K562 (cell line): ENCODE results near the gene KISS1R. TPM values are rescaled to one million over a fixed set of nuclear protein-coding genes. Genes with fewer than 3 reads are reported as not detected.

ENCODE experiments used
- ADNP ChIP-seq: fragments of 200-800 bp; sonication (Bioruptor generic); IDR thresholded peaks from 2 replicates; pipeline ENCODE4 v1.6.1; 2016; ENCODE audit warnings: missing genetic modification characterization, missing compliant biosample characterization
- MAX ChIP-seq: sonication (generic); formaldehyde crosslinking; IDR thresholded peaks from 2 replicates; pipeline ENCODE4 v1.9.0; 2022; ENCODE audit warnings: mild to moderate bottlenecking, missing genetic modification reagents
- MAZ ChIP-seq, 2 experiments: fragments of 450-650 bp in 1 of 2; sonication (generic) in 1 of 2; formaldehyde crosslinking; IDR thresholded peaks in 1 of 2; conservative IDR thresholded peaks in 1 of 2; 2 replicates each; pipeline versions ENCODE4 v1.4.0 to v1.5.0; 2020; ENCODE audit warnings: mild to moderate bottlenecking in 1 of 2, missing genetic modification reagents in 1 of 2
- MTA3 ChIP-seq: fragments of 450-650 bp; formaldehyde crosslinking; IDR thresholded peaks from 2 replicates; pipeline ENCODE4 v1.6.1; 2017; ENCODE audit warnings: mild to moderate bottlenecking, borderline replicate concordance
- PHF8 ChIP-seq: fragments of 200-600 bp; sonication (generic); IDR thresholded peaks from 2 replicates; pipeline ENCODE4 v1.6.1; 2012; ENCODE audit warnings: mixed run types, mild to moderate bottlenecking, inconsistent platforms, low read length, moderate library complexity, borderline replicate concordance
- PRDM10 ChIP-seq: fragments of 450-650 bp; IDR thresholded peaks from 2 replicates; pipeline ENCODE4 v1.6.1; 2018; ENCODE audit not compliant: partially characterized antibody
- TEAD4 ChIP-seq, 2 experiments: sonication (generic) in 1 of 2; formaldehyde crosslinking in 1 of 2; IDR thresholded peaks; 2 replicates each; pipeline versions ENCODE4 v1.6.1 to v1.8.0; 2012 to 2022; ENCODE audit warnings: borderline replicate concordance in 1 of 2, inconsistent platforms in 1 of 2, low read length in 1 of 2, mild to moderate bottlenecking in 1 of 2, missing genetic modification reagents in 1 of 2
- U2AF2 ChIP-seq: fragments of 200-400 bp; formaldehyde crosslinking; optimal IDR thresholded peaks from 2 replicates; pipeline ENCODE3; 2017; ENCODE audit warnings: low read depth, mild to moderate bottlenecking, low read length
- ZBTB17 ChIP-seq: fragments of 450-650 bp; formaldehyde crosslinking; IDR thresholded peaks from 2 replicates; pipeline ENCODE4 v1.4.0; 2020; ENCODE audit warnings: mild to moderate bottlenecking
- ZBTB7A ChIP-seq: IDR thresholded peaks from 2 replicates; pipeline ENCODE4 v1.6.1; 2011; ENCODE audit warnings: low read depth, mild to moderate bottlenecking, low read length, moderate library complexity, borderline replicate concordance; ENCODE audit not compliant: control insufficient read depth
- ZFP36 ChIP-seq: fragments of 150-350 bp; IDR thresholded peaks from 2 replicates; pipeline ENCODE4 v1.6.1; 2018; ENCODE audit warnings: low read length, low read depth; ENCODE audit not compliant: partially characterized antibody
- ZNF174 ChIP-seq: fragments of 250-450 bp; sonication (Bioruptor Pico); IDR thresholded peaks from 2 replicates; pipeline ENCODE4 v1.4.0; 2020; ENCODE audit warnings: mild to moderate bottlenecking
- ZNF175 ChIP-seq: fragments of 200-800 bp; sonication (Bioruptor generic); IDR thresholded peaks from 2 replicates; pipeline ENCODE4 v1.6.1; 2016; ENCODE audit warnings: low read depth, mild to moderate bottlenecking, missing genetic modification characterization, missing compliant biosample characterization
- ZNF318 ChIP-seq, 2 experiments: fragments of 450-650 bp; IDR thresholded peaks; 2 replicates each; pipeline ENCODE4 v1.6.1; 2016; ENCODE audit warnings: mild to moderate bottlenecking in 2 of 2, borderline replicate concordance in 1 of 2, low read depth in 1 of 2, moderate library complexity in 1 of 2
- ZNF431 ChIP-seq: sonication (generic); formaldehyde crosslinking; IDR thresholded peaks from 2 replicates; pipeline ENCODE4 v1.8.0; 2022; ENCODE audit warnings: mild to moderate bottlenecking, missing genetic modification reagents
- ZSCAN29 ChIP-seq: fragments of 450-650 bp; IDR thresholded peaks from 2 replicates; pipeline ENCODE4 v1.6.1; 2017
- polyA plus RNA-seq, 8 experiments: library from polyadenylated mRNA; depleted of rRNA in 4 of 8; stranded (reverse) in 5 of 8; unstranded in 3 of 8; fragments of >200 nt; fragmentation: Nextera tagmentation in 2 of 8; fragmentation: Illumina TruSeq in 1 of 8; extraction: Ambion mirVana in 2 of 8; extraction: Trizol in 1 of 8; gene quantifications; 2 replicates each; pipeline versions ENCODE4 v1.2.1 to v1.2.3, GENCODE V29; 2011 to 2014; ENCODE audit warnings: inconsistent platforms in 1 of 8, missing spikeins in 1 of 8
- total RNA-seq, 7 experiments: library from RNA; depleted of rRNA in 6 of 7; stranded (reverse); fragments of >200 nt in 6 of 7; fragmentation: Illumina TruSeq in 2 of 7; extraction: Trizol in 2 of 7; gene quantifications; 2 replicates each; pipeline versions ENCODE4 v1.2.1 to v1.2.3, GENCODE V29; 2011 to 2021; ENCODE audit warnings: low replicate concordance in 1 of 7

The KISS1R gene
- total and polyA plus RNA-seq, 9 of the 15 experiments (the other 6 are each of a cell fraction or from before 2014, with no cell fraction given): 0.37 to 39.4 (median 2.0) TPM

- TF ChIP-seq ZNF174 (CRISPR knock-in tag) (no peak), PHF8 (no peak), U2AF2 (no peak), ADNP (no peak), MTA3 (peak; percentile 4; the same call in 1 of the 2 replicates), ZFP36 (peak; percentile 18), ZNF431 (no peak), MAZ (CRISPR knock-in tag; conservative IDR thresholded peaks at IDR 0.05 in 1 of 2, IDR thresholded peaks at IDR 0.05 in 1 of 2) (no peak), TEAD4 (IDR thresholded peaks at IDR 0.05; ENCODE audit: low read length) (no peak), TEAD4 (CRISPR knock-in tag; IDR thresholded peaks at IDR 0.05; ENCODE audit: borderline replicate concordance) (0 out of 2 replicates have a peak, but pooled peaks have one; percentile 47), ZSCAN29 (no peak), PRDM10 (no peak), ZBTB7A (no peak), ZNF318 (IDR thresholded peaks at IDR 0.05; ENCODE audit: borderline replicate concordance in 1 of 2, low read depth in 1 of 2) (no peak), MAX (CRISPR knock-in tag) (peak; percentile 37; the same call in 1 of the 2 replicates), ZBTB17 (CRISPR knock-in tag) (no peak), ZNF175 (CRISPR knock-in tag) (0 out of 2 replicates have a peak, but pooled peaks have one; percentile 58)
Measured at GRCh38 chr19:954272-954671, 37.1 kb downstream of the KISS1R start (continued).
